GM12873 (cell line): ENCODE measurements around the gene MACROD2.

Source experiments
- CTCF ChIP-seq: IDR thresholded peaks from 2 replicates; pipeline ENCODE4 v1.5.1; 2012; ENCODE audit warnings: low read depth, mild to moderate bottlenecking, moderate library complexity, low read length, control low read depth; ENCODE audit not compliant: insufficient read depth; ENCODE audit errors: missing control alignments

MACROD2 gene

GRCh38 chr20:14726591-14726990 is 731.3 kb downstream of the MACROD2 start:
- TF ChIP-seq CTCF, result no peak

GRCh38 chr20:14727485-14728150 is 732.3 kb downstream of the MACROD2 start:
- no peak for TF ChIP-seq CTCF

GRCh38 chr20:14729390-14729789 is 734.1 kb downstream of the MACROD2 start:
- TF ChIP-seq CTCF, result no peak

GRCh38 chr20:14732343-14732742 is 737.0 kb downstream of the MACROD2 start:
- TF ChIP-seq CTCF, result no peak

- TF ChIP-seq CTCF, result no peak
Observed at GRCh38 chr20:14732996-14733395, 737.7 kb downstream of the MACROD2 start.

- no peak for TF ChIP-seq CTCF
Observed at GRCh38 chr20:14740380-14740779, 745.1 kb downstream of the MACROD2 start.

- TF ChIP-seq CTCF, result no peak
Observed at GRCh38 chr20:14741616-14742015, 746.3 kb downstream of the MACROD2 start.

- no peak for TF ChIP-seq CTCF
Observed at GRCh38 chr20:14744723-14745122, 749.4 kb downstream of the MACROD2 start.
